Gastroesophageal sphincter (tissue), 3 donors: Measurements from ENCODE around the gene PCSK1N.

ENCODE experiments used
- CTCF ChIP-seq, 4 experiments: fragments of 200-600 bp in 2 of 4; fragments of 450-650 bp in 2 of 4; sonication (generic) in 1 of 4; IDR thresholded peaks; one replicate each; pipeline ENCODE4 v1.5.1; 2017 to 2019; ENCODE audit warnings: antibody characterized with exemption in 4 of 4, mild to moderate bottlenecking in 2 of 4, moderate library complexity in 2 of 4
- POLR2AphosphoS5 ChIP-seq: sonication (generic); formaldehyde crosslinking; IDR thresholded peaks from one replicate; pipeline ENCODE4 v1.6.1; 2017; ENCODE audit warnings: antibody characterized with exemption

GRCh38 chrX:48794340-48794910 lies 41.0 kb downstream of the PCSK1N start:
- TF ChIP-seq CTCF (IDR thresholded peaks at IDR 0.05): no peak
- no peak for TF ChIP-seq POLR2AphosphoS5
